CD4-positive, alpha-beta memory T cell (primary cell): ENCODE measurements around the gene S100A11. TPM values are rescaled to one million over a fixed set of nuclear protein-coding genes. Genes with fewer than 3 reads are reported as not detected.
A peak's percentile ranks its signal among the peaks of the same experiment; 100 is the strongest.

Source experiments
- CTCF ChIA-PET: fragments of 350-600 bp; sonication (Branson Sonifier 250); formaldehyde crosslinking; loops from one replicate; lab custom pipeline; 2021; ENCODE audit warnings: inconsistent platforms; ENCODE audit not compliant: partially characterized antibody; lab: Charles Lee
- POLR2A ChIA-PET: fragments of 350-600 bp; sonication (Branson Sonifier 250); formaldehyde crosslinking; loops from one replicate; lab custom pipeline; 2021; ENCODE audit not compliant: partially characterized antibody; lab: Charles Lee
- DNase-seq, 5 donors: peaks; one replicate each; pipeline versions ENCODE4 v3.0.0 to v3.0.0-alpha.2; 2020 to 2022; ENCODE audit warnings: mixed read lengths in 1 of 5
- H3K27ac ChIP-seq: one replicate; pipeline ENCODE4 v1.7.0; 2013; ENCODE audit warnings: low read depth, low read length
- H3K27me3 ChIP-seq: 2 replicates; pipeline ENCODE4 v1.7.0; 2013; ENCODE audit warnings: mild to moderate bottlenecking, low read length, moderate library complexity; ENCODE audit not compliant: insufficient read depth
- H3K36me3 ChIP-seq: 2 replicates; pipeline ENCODE4 v1.7.0; 2013; ENCODE audit warnings: mild to moderate bottlenecking, low read length, moderate library complexity; ENCODE audit not compliant: insufficient read depth
- H3K4me1 ChIP-seq: 2 replicates; pipeline ENCODE4 v1.7.0; 2013; ENCODE audit warnings: mild to moderate bottlenecking, low read length, moderate library complexity; ENCODE audit not compliant: insufficient read depth
- H3K4me3 ChIP-seq, 2 donors: one replicate each; pipeline ENCODE4 v1.7.0; 2013; ENCODE audit warnings: low read length in 2 of 2, mild to moderate bottlenecking in 1 of 2
- H3K9me3 ChIP-seq, 2 donors: one replicate each; pipeline ENCODE4 v1.7.0; 2013; ENCODE audit warnings: low read length in 2 of 2, control low read depth in 1 of 2; ENCODE audit not compliant: control insufficient read depth in 1 of 2
- H3K27ac Mint-ChIP-seq, 7 donors: one replicate each; pipeline ENCODE4 v1.8.0; 2020 to 2021; ENCODE audit warnings: mixed read lengths in 7 of 7, mild to moderate bottlenecking in 6 of 7, inconsistent platforms in 3 of 7, moderate library complexity in 3 of 7
- H3K27me3 Mint-ChIP-seq, 2 donors: one replicate each; pipeline ENCODE4 v1.8.0; 2020 to 2021; ENCODE audit warnings: mixed read lengths in 2 of 2
- H3K36me3 Mint-ChIP-seq, 2 donors: one replicate each; pipeline ENCODE4 v1.8.0; 2020 to 2021; ENCODE audit warnings: mixed read lengths in 2 of 2, inconsistent platforms in 1 of 2, mild to moderate bottlenecking in 1 of 2
- H3K4me1 Mint-ChIP-seq, 4 donors: one replicate each; pipeline ENCODE4 v1.8.0; 2020 to 2021; ENCODE audit warnings: mixed read lengths in 4 of 4, mild to moderate bottlenecking in 1 of 4
- H3K4me3 Mint-ChIP-seq, 8 donors: one replicate each; pipeline ENCODE4 v1.8.0; 2020 to 2021; ENCODE audit warnings: mixed read lengths in 8 of 8, mild to moderate bottlenecking in 7 of 8, moderate library complexity in 6 of 8, inconsistent platforms in 3 of 8
- H3K9me3 Mint-ChIP-seq, 8 donors: one replicate each; pipeline ENCODE4 v1.8.0; 2020 to 2021; ENCODE audit warnings: mixed read lengths in 8 of 8, mild to moderate bottlenecking in 5 of 8, inconsistent platforms in 3 of 8, moderate library complexity in 1 of 8
- intact Hi-C: fragments of 100-400 bp; cut with micrococcal nuclease; formaldehyde crosslinking; loops from one replicate; pipeline ENCODE4 v1.15.1; 2023
- polyA plus RNA-seq, 2 donors: library from polyadenylated mRNA; unstranded; fragments of 300-500 nt; fragmentation: Illumina TruSeq; gene quantifications; one replicate each; pipeline ENCODE4 v1.2.3, GENCODE V29; 2021
- total RNA-seq, 2 experiments: library from RNA; stranded (reverse); gene quantifications; one replicate each; pipeline ENCODE4 v1.2.3, GENCODE V29; 2021

The S100A11 gene
- total and polyA plus RNA-seq, 4 experiments from 2014 or later: 239 to 1,204 (median 429) TPM

- H3K36me3 Mint-ChIP-seq: peaks cover 28 to 59% of the 10 kb centered on the region in 2 donors
These were observed 48.3 kb downstream of the S100A11 start for GRCh38 chr1:151988405-151988923.

GRCh38 chr1:151986501-151987190 is 50.2 kb downstream of the S100A11 start:
- H3K4me3 ChIP-seq: no peak overlapping the region
- no peaks in the 10 kb centered on the region for H3K27me3 ChIP-seq
- no peaks in the 10 kb centered on the region for H3K9me3 Mint-ChIP-seq
- peaks cover 44% of the 10 kb centered on the region for H3K36me3 ChIP-seq
- intact Hi-C loops: no loop called here
- H3K9me3 ChIP-seq: no peaks in the 10 kb centered on the region
- peaks cover 71% of the 10 kb centered on the region for H3K4me1 ChIP-seq
- CTCF ChIA-PET: interaction anchor here (0.8 to 11.7 kb wide), 5 partner anchors 8 to 52 kb away, joined by 3 to 117 read pairs (median 12); no protein-coding TSS in a partner anchor
- no peaks in the 10 kb centered on the region for H3K27me3 Mint-ChIP-seq
- H3K4me1 Mint-ChIP-seq: peaks cover 59 to 81% (median 67%) of the 10 kb centered on the region in 4 donors
- H3K27ac ChIP-seq: no peak overlapping the region
- H3K36me3 Mint-ChIP-seq: peaks cover 41 to 67% of the 10 kb centered on the region in 2 donors
- no peak for DNase-seq
- H3K27ac Mint-ChIP-seq: peak overlapping the region in 5 of 7 donors; percentile 0 to 33 (median 14)
- POLR2A ChIA-PET: interaction anchor here (0.6 to 1.5 kb wide), 3 partner anchors 9 to 41 kb away, joined by 3 to 4 read pairs (median 3); no protein-coding TSS in a partner anchor
- no peak overlapping the region for H3K4me3 Mint-ChIP-seq

More at GRCh38 chr1:151988405-151988923, 48.3 kb downstream of the S100A11 start:
- no peaks in the 10 kb centered on the region for H3K27me3 Mint-ChIP-seq
- CTCF ChIA-PET: interaction anchor here (1.1 to 11.7 kb wide), 4 partner anchors 7 to 34 kb away, joined by 3 to 117 read pairs (median 32); no protein-coding TSS in a partner anchor
- H3K27ac Mint-ChIP-seq: peak overlapping the region in 5 of 7 donors; percentile 64 to 86 (median 79)
- H3K9me3 Mint-ChIP-seq: no peaks in the 10 kb centered on the region
- Histone ChIP-seq H3K4me3 (no peak overlapping the region), H3K4me1 (peaks cover 84% of the 10 kb centered on the region), H3K27ac (peak overlapping the region; percentile 11), H3K36me3 (peaks cover 29% of the 10 kb centered on the region), H3K9me3 (no peaks in the 10 kb centered on the region), H3K27me3 (no peaks in the 10 kb centered on the region)
- POLR2A ChIA-PET: interaction anchor here (0.6 to 1.4 kb wide), 3 partner anchors 9 to 1314 kb away, joined by 3 to 5 read pairs (median 4); no protein-coding TSS in a partner anchor
- peaks cover 69 to 92% (median 80%) of the 10 kb centered on the region in 4 donors for H3K4me1 Mint-ChIP-seq
- no peak for DNase-seq
- intact Hi-C loops: no loop called here
- peak overlapping the region in 5 of 8 donors; percentile 13 to 52 (median 35) for H3K4me3 Mint-ChIP-seq

GRCh38 chr1:151985768-151986167 is 51.0 kb downstream of the S100A11 start:
- Mint-ChIP-seq H3K36me3 (peaks cover 50 to 75% of the 10 kb centered on the region in 2 donors), H3K27ac (peak overlapping the region in 2 of 7 donors; percentile 44 to 65), H3K4me3 (no peak overlapping the region), H3K27me3 (no peaks in the 10 kb centered on the region), H3K4me1 (peaks cover 53 to 72% (median 59%) of the 10 kb centered on the region in 4 donors), H3K9me3 (no peaks in the 10 kb centered on the region)
- no peak for DNase-seq
- Histone ChIP-seq H3K9me3 (no peaks in the 10 kb centered on the region), H3K4me1 (peaks cover 62% of the 10 kb centered on the region), H3K4me3 (no peak overlapping the region), H3K27me3 (no peaks in the 10 kb centered on the region), H3K36me3 (peaks cover 49% of the 10 kb centered on the region), H3K27ac (no peak overlapping the region)
- ChIA-PET POLR2A (interaction anchor here (0.9 to 1.5 kb wide), 4 partner anchors 10 to 88 kb away, joined by 3 to 4 read pairs (median 4); no protein-coding TSS in a partner anchor), CTCF (interaction anchor here (1.1 to 11.7 kb wide), 4 partner anchors 10 to 51 kb away, joined by 3 to 117 read pairs (median 28); no protein-coding TSS in a partner anchor)
- intact Hi-C loops: no loop called here

- Histone ChIP-seq H3K4me3 (no peak overlapping the region), H3K9me3 (no peaks in the 10 kb centered on the region), H3K27ac (no peak overlapping the region), H3K27me3 (no peaks in the 10 kb centered on the region), H3K36me3 (peaks cover 52% of the 10 kb centered on the region), H3K4me1 (peaks cover 57% of the 10 kb centered on the region)
- Mint-ChIP-seq H3K4me3 (no peak overlapping the region), H3K4me1 (peaks cover 48 to 67% (median 54%) of the 10 kb centered on the region in 4 donors), H3K9me3 (no peaks in the 10 kb centered on the region), H3K36me3 (peaks cover 53 to 80% of the 10 kb centered on the region in 2 donors), H3K27ac (peak overlapping the region in 5 of 7 donors; percentile 48 to 66 (median 62)), H3K27me3 (no peaks in the 10 kb centered on the region)
- CTCF ChIA-PET: interaction anchor here (1.1 to 11.7 kb wide), 3 partner anchors 10 to 16 kb away, joined by 3 to 117 read pairs (median 52); no protein-coding TSS in a partner anchor
- intact Hi-C loops: no loop called here
- POLR2A ChIA-PET: interaction anchor here (0.9 to 3.5 kb wide), 5 partner anchors 8 to 87 kb away, joined by 3 to 16 read pairs (median 4); partner anchors contain the start of gene S100A10
- DNase-seq: no peak
These were observed 51.5 kb downstream of the S100A11 start for GRCh38 chr1:151985270-151985669.

GRCh38 chr1:151984313-151984956 is 52.4 kb downstream of the S100A11 start:
- Mint-ChIP-seq H3K36me3 (peaks cover 56 to 82% of the 10 kb centered on the region in 2 donors), H3K4me3 (peak overlapping the region in 5 of 8 donors; percentile 1 to 61 (median 51)), H3K27me3 (no peaks in the 10 kb centered on the region), H3K27ac (peak overlapping the region; percentile 21 to 90 (median 62)), H3K9me3 (no peaks in the 10 kb centered on the region), H3K4me1 (peaks cover 41 to 59% (median 48%) of the 10 kb centered on the region in 4 donors)
- no peak overlapping the region for H3K4me3 ChIP-seq
- CTCF ChIA-PET: interaction anchor here (0.9 to 11.7 kb wide), 5 partner anchors 10 to 17 kb away, joined by 3 to 117 read pairs (median 23); no protein-coding TSS in a partner anchor
- H3K9me3 ChIP-seq: no peaks in the 10 kb centered on the region
- peak in 1 of 5 donors; percentile 39 for DNase-seq
- H3K27me3 ChIP-seq: no peaks in the 10 kb centered on the region
- H3K27ac ChIP-seq: peak overlapping the region; percentile 6
- POLR2A ChIA-PET: interaction anchor here (1.3 to 3.5 kb wide), 2 partner anchors 8 to 50 kb away, joined by 5 to 16 read pairs; partner anchors contain the start of gene S100A10
- H3K4me1 ChIP-seq: peaks cover 49% of the 10 kb centered on the region
- H3K36me3 ChIP-seq: peaks cover 52% of the 10 kb centered on the region
- intact Hi-C loops: no loop called here
